ENCODE measurements around the gene PRDM15.
A peak's percentile ranks its signal among the peaks of the same experiment; 100 is the strongest.

The PRDM15 gene

GRCh38 chr21:41876396-41876795 lies 2.7 kb downstream of the PRDM15 start:
- Histone ChIP-seq H4K20me1 (ENCODE audit: insufficient read depth, low read length, poor library complexity, severe bottlenecking) (no peaks in the 10 kb centered on the region), H3K4me3 (ENCODE audit: low read length, poor library complexity, severe bottlenecking) (peak overlapping the region; percentile 83), H3K4me1 (ENCODE audit: insufficient read depth, low read length, poor library complexity, severe bottlenecking) (peaks cover 40% of the 10 kb centered on the region), H3F3A (ENCODE audit: low read depth) (no peaks in the 10 kb centered on the region), H3K9me3 (ENCODE audit: insufficient read depth, low read depth, low read length) (no peaks in the 10 kb centered on the region), H3K36me3 (ENCODE audit: insufficient read depth, low read length) (no peaks in the 10 kb centered on the region), H2AFZ (ENCODE audit: low read length) (no peak overlapping the region), H3K4me2 (ENCODE audit: low read depth, low read length, poor library complexity, severe bottlenecking) (peak overlapping the region; percentile 78), H3K27me3 (ENCODE audit: insufficient read depth, low read length, poor library complexity, severe bottlenecking) (no peaks in the 10 kb centered on the region), H3K79me2 (ENCODE audit: insufficient read depth, low read length) (peaks cover 81% of the 10 kb centered on the region), H3K9ac (ENCODE audit: low read depth, low read length, poor library complexity, severe bottlenecking) (no peak overlapping the region), H3K9me2 (replicated peaks; ENCODE audit: low read depth, low read length) (no peaks in the 10 kb centered on the region)
- TF ChIP-seq EZH2phosphoT487 (IDR thresholded peaks at IDR 0.05; ENCODE audit: borderline replicate concordance) (no peak), CTCF (conservative IDR thresholded peaks at IDR 0.05; ENCODE audit: low read length) (no peak)

GRCh38 chr21:41875086-41875485 lies 4.1 kb downstream of the PRDM15 start:
- no peak for TF ChIP-seq EZH2phosphoT487 (IDR thresholded peaks at IDR 0.05; ENCODE audit: borderline replicate concordance)
- TF ChIP-seq CTCF (conservative IDR thresholded peaks at IDR 0.05; ENCODE audit: low read length): no peak
- no peaks in the 10 kb centered on the region for H3K9me2 ChIP-seq (replicated peaks; ENCODE audit: low read depth, low read length)
- no peaks in the 10 kb centered on the region for H3F3A ChIP-seq (ENCODE audit: low read depth)
- H3K4me2 ChIP-seq (ENCODE audit: low read depth, low read length, poor library complexity, severe bottlenecking): peak overlapping the region; percentile 78
- no peaks in the 10 kb centered on the region for H3K27me3 ChIP-seq (ENCODE audit: insufficient read depth, low read length, poor library complexity, severe bottlenecking)
- H3K36me3 ChIP-seq (ENCODE audit: insufficient read depth, low read length): no peaks in the 10 kb centered on the region
- H3K9ac ChIP-seq (ENCODE audit: low read depth, low read length, poor library complexity, severe bottlenecking): no peak overlapping the region
- H3K4me3 ChIP-seq (ENCODE audit: low read length, poor library complexity, severe bottlenecking): no peak overlapping the region
- no peak overlapping the region for H2AFZ ChIP-seq (ENCODE audit: low read length)
- no peaks in the 10 kb centered on the region for H3K9me3 ChIP-seq (ENCODE audit: insufficient read depth, low read depth, low read length)
- peaks cover 34% of the 10 kb centered on the region for H3K4me1 ChIP-seq (ENCODE audit: insufficient read depth, low read length, poor library complexity, severe bottlenecking)
- peaks cover 75% of the 10 kb centered on the region for H3K79me2 ChIP-seq (ENCODE audit: insufficient read depth, low read length)
- H4K20me1 ChIP-seq (ENCODE audit: insufficient read depth, low read length, poor library complexity, severe bottlenecking): no peaks in the 10 kb centered on the region

DNA sequence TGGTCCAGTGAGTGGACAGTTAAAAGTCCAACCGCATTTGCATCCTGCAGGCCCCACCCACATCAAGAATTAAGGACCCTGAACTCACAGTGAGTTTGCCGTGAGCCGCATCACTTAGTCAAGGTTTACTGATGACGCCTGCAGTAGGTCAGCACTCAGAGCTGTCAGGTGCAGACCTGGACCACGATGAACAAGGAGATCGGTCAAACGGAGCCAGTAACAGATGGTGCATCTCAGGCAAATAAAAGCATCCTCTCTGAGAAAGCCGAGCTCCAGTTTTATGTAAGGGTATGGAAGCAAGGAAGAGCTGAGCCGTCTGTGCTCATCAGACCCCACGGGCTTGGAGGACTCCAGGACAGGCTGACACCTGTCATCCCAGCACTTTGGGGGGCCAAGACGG lies 4.5 kb downstream of the PRDM15 start:
- peaks cover 71% of the 10 kb centered on the region for H3K79me2 ChIP-seq (ENCODE audit: insufficient read depth, low read length)
- no peak overlapping the region for H3K9ac ChIP-seq (ENCODE audit: low read depth, low read length, poor library complexity, severe bottlenecking)
- no peaks in the 10 kb centered on the region for H3F3A ChIP-seq (ENCODE audit: low read depth)
- no peaks in the 10 kb centered on the region for H3K9me2 ChIP-seq (replicated peaks; ENCODE audit: low read depth, low read length)
- H3K4me2 ChIP-seq (ENCODE audit: low read depth, low read length, poor library complexity, severe bottlenecking): no peak overlapping the region
- no peaks in the 10 kb centered on the region for H3K9me3 ChIP-seq (ENCODE audit: insufficient read depth, low read depth, low read length)
- H4K20me1 ChIP-seq (ENCODE audit: insufficient read depth, low read length, poor library complexity, severe bottlenecking): no peaks in the 10 kb centered on the region
- no peak overlapping the region for H3K4me3 ChIP-seq (ENCODE audit: low read length, poor library complexity, severe bottlenecking)
- H2AFZ ChIP-seq (ENCODE audit: low read length): no peak overlapping the region
- H3K27me3 ChIP-seq (ENCODE audit: insufficient read depth, low read length, poor library complexity, severe bottlenecking): no peaks in the 10 kb centered on the region
- peaks cover 31% of the 10 kb centered on the region for H3K4me1 ChIP-seq (ENCODE audit: insufficient read depth, low read length, poor library complexity, severe bottlenecking)
- no peak for TF ChIP-seq CTCF (conservative IDR thresholded peaks at IDR 0.05; ENCODE audit: low read length)
- no peak for TF ChIP-seq EZH2phosphoT487 (IDR thresholded peaks at IDR 0.05; ENCODE audit: borderline replicate concordance)
- H3K36me3 ChIP-seq (ENCODE audit: insufficient read depth, low read length): no peaks in the 10 kb centered on the region
